Caco-2 (cell line): ENCODE data around the gene LPAR3. TPM values are rescaled to one million over a fixed set of nuclear protein-coding genes. Genes with fewer than 3 reads are reported as not detected.

Experiments used
- BruUV-seq: library from RNA; stranded (reverse); fragments of 400-500 nt; replicated peaks from 2 replicates; lab custom pipeline; 2021; lab: Mats Ljungman, UMichigan
- CTCF ChIA-PET: fragments of 300-600 bp; sonication (Branson Sonifier 250); formaldehyde crosslinking; loops from one replicate; lab custom pipeline; 2022; ENCODE audit warnings: antibody characterized with exemption; lab: Charles Lee
- POLR2A ChIA-PET: fragments of 300-600 bp; sonication (Branson Sonifier 250); formaldehyde crosslinking; loops from one replicate; lab custom pipeline; 2022; ENCODE audit warnings: antibody characterized with exemption; lab: Charles Lee
- DNase-seq, 2 experiments: peaks; one replicate each; pipeline versions ENCODE4 v3.0.0 to v3.0.0-alpha.2; 2020 to 2022
- H3K27me3 ChIP-seq: replicated peaks from 2 replicates; pipeline ENCODE4 v1.6.0; 2011; ENCODE audit warnings: low read length; ENCODE audit not compliant: control insufficient read depth, insufficient read depth
- H3K36me3 ChIP-seq: 2 replicates; pipeline ENCODE4 v1.5.1; 2011; ENCODE audit warnings: low read length; ENCODE audit not compliant: control insufficient read depth, insufficient read depth
- H3K4me1 ChIP-seq: fragments of 250-450 bp; sonication (Bioruptor Pico); 2 replicates; pipeline ENCODE4 v1.5.1; 2020; ENCODE audit warnings: mild to moderate bottlenecking
- H3K4me3 ChIP-seq: 2 replicates; pipeline ENCODE4 v1.5.1; 2011; ENCODE audit warnings: low read depth, mild to moderate bottlenecking, control low read depth, low read length
- H3K9me3 ChIP-seq: fragments of 250-450 bp; sonication (Bioruptor Pico); 2 replicates; pipeline ENCODE4 v1.5.1; 2020; ENCODE audit warnings: mild to moderate bottlenecking, moderate library complexity
- H3K27ac Mint-ChIP-seq: one replicate; pipeline ENCODE4 v1.8.0; 2022; ENCODE audit warnings: mixed read lengths; ENCODE audit not compliant: unreplicated experiment
- H3K27me3 Mint-ChIP-seq: one replicate; pipeline ENCODE4 v1.8.0; 2022; ENCODE audit warnings: mixed read lengths; ENCODE audit not compliant: insufficient read depth, unreplicated experiment
- H3K36me3 Mint-ChIP-seq: one replicate; pipeline ENCODE4 v1.8.0; 2022; ENCODE audit warnings: mild to moderate bottlenecking, mixed read lengths; ENCODE audit not compliant: insufficient read depth, unreplicated experiment
- H3K4me1 Mint-ChIP-seq: one replicate; pipeline ENCODE4 v1.8.0; 2022; ENCODE audit warnings: low read depth, mixed read lengths; ENCODE audit not compliant: unreplicated experiment
- H3K4me3 Mint-ChIP-seq: one replicate; pipeline ENCODE4 v1.8.0; 2022; ENCODE audit warnings: mild to moderate bottlenecking, moderate library complexity, mixed read lengths; ENCODE audit not compliant: unreplicated experiment
- H3K9me3 Mint-ChIP-seq: one replicate; pipeline ENCODE4 v1.8.0; 2022; ENCODE audit warnings: mixed read lengths; ENCODE audit not compliant: unreplicated experiment
- CTCF ChIP-seq, 2 experiments: fragments of 200-600 bp in 1 of 2; IDR thresholded peaks; 1 replicate in 1 of 2; 2 replicates in 1 of 2; pipeline versions ENCODE4 v1.5.1 to v1.8.0; 2011 to 2022; ENCODE audit warnings: antibody characterized with exemption in 1 of 2, control low read depth in 1 of 2, inconsistent platforms in 1 of 2, low read depth in 1 of 2, low read length in 1 of 2, mild to moderate bottlenecking in 1 of 2, moderate library complexity in 1 of 2; ENCODE audit not compliant: insufficient read depth in 1 of 2, severe bottlenecking in 1 of 2, unreplicated experiment in 1 of 2
- intact Hi-C: fragments of 100-400 bp; cut with micrococcal nuclease; formaldehyde crosslinking; loops from one replicate; pipeline ENCODE4 v1.10.0; 2022; ENCODE audit not compliant: unreplicated experiment
- total RNA-seq: library from RNA; stranded (reverse); gene quantifications from 2 replicates; pipeline ENCODE4 v1.2.3, GENCODE V29; 2022

Gene LPAR3
- total RNA-seq, 1 experiment from 2014 or later: not detected

- BruUV-seq: no TSS peak
- no peaks in the 10 kb centered on the region for H3K27me3 ChIP-seq
Observed at GRCh38 chr1:84939761-84940160, 46.8 kb upstream of the LPAR3 start.

GRCh38 chr1:84939151-84939550 lies 46.1 kb upstream of the LPAR3 start:
- ChIA-PET POLR2A (no interaction called here), CTCF (no interaction called here)
- H3K9me3 ChIP-seq: no peaks in the 10 kb centered on the region
- Mint-ChIP-seq H3K4me1 (no peaks in the 10 kb centered on the region), H3K4me3 (no peak overlapping the region), H3K9me3 (no peaks in the 10 kb centered on the region), H3K36me3 (no peaks in the 10 kb centered on the region), H3K27me3 (peaks cover 19% of the 10 kb centered on the region), H3K27ac (peak overlapping the region; percentile 23)
- no peaks in the 10 kb centered on the region for H3K27me3 ChIP-seq
- DNase-seq: no peak
- no peak for TF ChIP-seq CTCF (IDR thresholded peaks at IDR 0.05; ENCODE audit: insufficient read depth in 1 of 2, low read depth in 1 of 2, low read length in 1 of 2, severe bottlenecking in 1 of 2, unreplicated experiment in 1 of 2)
- no peak overlapping the region for H3K4me3 ChIP-seq
- no peaks in the 10 kb centered on the region for H3K4me1 ChIP-seq
- H3K36me3 ChIP-seq: no peaks in the 10 kb centered on the region
- intact Hi-C loops: loop anchor here (5.0 to 10.0 kb wide), 4 partner anchors 167 to 504 kb away; no protein-coding TSS in a partner anchor
- BruUV-seq: no TSS peak

More at GRCh38 chr1:84939761-84940160, 46.8 kb upstream of the LPAR3 start:
- Mint-ChIP-seq H3K36me3 (no peaks in the 10 kb centered on the region), H3K27ac (no peak overlapping the region), H3K4me3 (no peak overlapping the region), H3K9me3 (no peaks in the 10 kb centered on the region), H3K27me3 (peaks cover 19% of the 10 kb centered on the region), H3K4me1 (no peaks in the 10 kb centered on the region)
- POLR2A ChIA-PET: no interaction called here
- H3K4me1 ChIP-seq: no peaks in the 10 kb centered on the region
- no peaks in the 10 kb centered on the region for H3K36me3 ChIP-seq
- H3K9me3 ChIP-seq: no peaks in the 10 kb centered on the region
- no peak for DNase-seq
- no peak for TF ChIP-seq CTCF (IDR thresholded peaks at IDR 0.05; ENCODE audit: insufficient read depth in 1 of 2, low read depth in 1 of 2, low read length in 1 of 2, severe bottlenecking in 1 of 2, unreplicated experiment in 1 of 2)
- no peak overlapping the region for H3K4me3 ChIP-seq
- intact Hi-C loops: loop anchor here (5.0 to 10.0 kb wide), 4 partner anchors 167 to 505 kb away; no protein-coding TSS in a partner anchor
- CTCF ChIA-PET: no interaction called here

- Mint-ChIP-seq H3K27me3 (peaks cover 17% of the 10 kb centered on the region), H3K27ac (no peak overlapping the region), H3K9me3 (no peaks in the 10 kb centered on the region), H3K36me3 (no peaks in the 10 kb centered on the region), H3K4me3 (no peak overlapping the region), H3K4me1 (no peaks in the 10 kb centered on the region)
- Histone ChIP-seq H3K9me3 (no peaks in the 10 kb centered on the region), H3K4me3 (no peak overlapping the region), H3K27me3 (no peaks in the 10 kb centered on the region), H3K4me1 (no peaks in the 10 kb centered on the region), H3K36me3 (no peaks in the 10 kb centered on the region)
- no TSS peak for BruUV-seq
- TF ChIP-seq CTCF (IDR thresholded peaks at IDR 0.05; ENCODE audit: insufficient read depth in 1 of 2, low read depth in 1 of 2, low read length in 1 of 2, severe bottlenecking in 1 of 2, unreplicated experiment in 1 of 2): peak; percentile 55 to 65
- CTCF ChIA-PET: no interaction called here
- POLR2A ChIA-PET: no interaction called here
- DNase-seq: peak in 1 of 2 experiments; percentile 48
- intact Hi-C loops: loop anchor here (5.0 to 10.0 kb wide), 4 partner anchors 164 to 501 kb away; no protein-coding TSS in a partner anchor
Observed at GRCh38 chr1:84936116-84936810, 43.3 kb upstream of the LPAR3 start.
